HG03565 (cell line): Measurements from ENCODE around the gene LENG1.
"Not testable (repeated sequence)": the region's sequence is repeated elsewhere in the genome, so short reads cannot be mapped to it uniquely, and the experiment has no call there.

ENCODE experiments used
- ATAC-seq: cut with Tn5 transposase; IDR thresholded peaks from one replicate; pipeline ENCODE4 v1.9.1; 2021; ENCODE audit warnings: mild to moderate bottlenecking, moderate library complexity; ENCODE audit not compliant: unreplicated experiment

Gene LENG1

GRCh38 chr19:54159352-54160181 lies at the start of gene LENG1:
Gene LENG1, minus strand, starts transcription at chr19:54159721. Its CDS starts 26 bp downstream, at chr19:54159695.
- peak; percentile 86 for ATAC-seq

GRCh38 chr19:54208784-54209057 lies 49.2 kb upstream of the LENG1 start:
- no peak for ATAC-seq

GRCh38 chr19:54207983-54208783 lies 48.7 kb upstream of the LENG1 start:
- ATAC-seq = peak; percentile 30

GRCh38 chr19:54207676-54207982 lies 48.1 kb upstream of the LENG1 start:
- no peak for ATAC-seq

GRCh38 chr19:54207193-54207592 lies 47.7 kb upstream of the LENG1 start:
- not testable (repeated sequence) for ATAC-seq

GRCh38 chr19:54206831-54207177 lies 47.3 kb upstream of the LENG1 start:
- no peak for ATAC-seq

- ATAC-seq = no peak
These were observed 46.7 kb upstream of the LENG1 start for GRCh38 chr19:54206030-54206830.

- no peak for ATAC-seq
These were observed 45.4 kb upstream of the LENG1 start for GRCh38 chr19:54204767-54205468.

GRCh38 chr19:54203151-54203611 lies 43.7 kb upstream of the LENG1 start:
- ATAC-seq = no peak

GRCh38 chr19:54201980-54202379 lies 42.5 kb upstream of the LENG1 start:
- no peak for ATAC-seq

- ATAC-seq = no peak
These were observed 41.7 kb upstream of the LENG1 start for GRCh38 chr19:54201172-54201701.

- no peak for ATAC-seq
These were observed 39.9 kb upstream of the LENG1 start for GRCh38 chr19:54199401-54199800.

GRCh38 chr19:54197121-54197520 lies 37.6 kb upstream of the LENG1 start:
- ATAC-seq = no peak

GRCh38 chr19:54196536-54196935 lies 37.0 kb upstream of the LENG1 start:
- no peak for ATAC-seq

- ATAC-seq = not testable (repeated sequence)
These were observed 34.9 kb upstream of the LENG1 start for GRCh38 chr19:54194463-54194862.

- no peak for ATAC-seq
These were observed 33.5 kb upstream of the LENG1 start for GRCh38 chr19:54193011-54193410.

- ATAC-seq = no peak
These were observed 32.4 kb upstream of the LENG1 start for GRCh38 chr19:54191811-54192453.

GRCh38 chr19:54191011-54191810 lies 31.7 kb upstream of the LENG1 start, which contains the start of gene TSEN34:
Gene TSEN34, plus strand, starts transcription at chr19:54191308. Its CDS starts 57 bp downstream, at chr19:54191365.
- peak; percentile 20 for ATAC-seq

GRCh38 chr19:54190503-54191010 lies 31.0 kb upstream of the LENG1 start:
- peak; percentile 42 for ATAC-seq
